HL-60 (cell line): ENCODE results near the gene CLDN9.

Experiments used
- DNase-seq, 2 experiments: peaks; one replicate each; pipeline ENCODE4 v3.0.0-alpha.2; 2010 to 2020; ENCODE audit warnings: low read depth in 1 of 2, low spot score in 1 of 2
- H3K27ac ChIP-seq: fragments of 250-450 bp; sonication (Bioruptor Pico); replicated peaks from 2 replicates; pipeline ENCODE4 v1.5.1; 2020; ENCODE audit warnings: mild to moderate bottlenecking, moderate library complexity
- H3K27me3 ChIP-seq: fragments of 250-450 bp; sonication (Bioruptor Pico); 2 replicates; pipeline ENCODE4 v1.5.1; 2021; ENCODE audit warnings: mild to moderate bottlenecking, moderate library complexity; ENCODE audit not compliant: insufficient read depth, poor library complexity, severe bottlenecking
- H3K4me3 ChIP-seq: replicated peaks from 2 replicates; pipeline ENCODE4 v1.5.1; 2011; ENCODE audit warnings: mild to moderate bottlenecking, control low read depth, low read length; ENCODE audit not compliant: insufficient read depth
- GABPA ChIP-seq: IDR thresholded peaks from 2 replicates; pipeline ENCODE4 v1.6.1; 2012; ENCODE audit warnings: low read depth
- POLR2AphosphoS5 ChIP-seq: IDR thresholded peaks from 2 replicates; pipeline ENCODE4 v1.6.1; 2012; ENCODE audit warnings: low read depth
- SPI1 ChIP-seq: IDR thresholded peaks from 2 replicates; pipeline ENCODE4 v1.6.1; 2012; ENCODE audit warnings: low read depth, mild to moderate bottlenecking, borderline replicate concordance
- TF ChIP-seq, protein P1 (sequence below): IDR thresholded peaks from 2 replicates; pipeline ENCODE4 v1.6.1; 2012; ENCODE audit warnings: low read depth; ENCODE audit not compliant: insufficient replicate concordance
- TF ChIP-seq, protein P2 (sequence below): IDR thresholded peaks from one replicate; pipeline ENCODE4 v1.5.1; 2011; ENCODE audit warnings: low read length, control low read depth, inconsistent platforms; ENCODE audit not compliant: insufficient read depth

Gene CLDN9

DNA sequence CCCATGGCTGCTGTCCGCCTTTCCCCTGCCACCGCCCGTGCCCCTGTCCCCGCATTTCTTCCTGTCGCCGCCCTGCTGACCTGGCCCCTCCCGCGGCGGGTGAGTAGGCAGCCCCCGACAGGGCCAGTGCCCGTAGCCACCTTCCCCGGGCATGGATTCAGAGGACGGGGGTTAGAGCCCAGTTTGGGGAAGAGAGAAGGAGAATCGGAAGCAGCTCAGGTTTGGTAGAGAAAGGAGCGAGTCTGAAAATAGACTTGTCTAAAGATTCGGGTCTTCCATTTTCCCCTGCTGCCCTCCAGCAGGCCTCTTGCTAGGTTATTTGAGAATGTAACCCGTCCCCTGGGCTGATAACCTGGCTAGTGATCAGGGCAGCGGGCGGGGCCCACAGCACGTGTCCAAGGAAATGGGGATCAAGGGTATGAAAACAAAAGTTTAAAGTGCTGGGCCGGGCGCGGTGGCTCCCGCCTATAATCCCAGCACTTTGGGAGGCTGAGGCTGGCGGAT lies 7.9 kb upstream of the CLDN9 start:
- Histone ChIP-seq H3K4me3 (peak overlapping the region; percentile 57), H3K27ac (peak overlapping the region; percentile 78), H3K27me3 (no peaks in the 10 kb centered on the region)
- DNase-seq: peak in 1 of 2 experiments; percentile 38
- TF ChIP-seq, protein P1, sequence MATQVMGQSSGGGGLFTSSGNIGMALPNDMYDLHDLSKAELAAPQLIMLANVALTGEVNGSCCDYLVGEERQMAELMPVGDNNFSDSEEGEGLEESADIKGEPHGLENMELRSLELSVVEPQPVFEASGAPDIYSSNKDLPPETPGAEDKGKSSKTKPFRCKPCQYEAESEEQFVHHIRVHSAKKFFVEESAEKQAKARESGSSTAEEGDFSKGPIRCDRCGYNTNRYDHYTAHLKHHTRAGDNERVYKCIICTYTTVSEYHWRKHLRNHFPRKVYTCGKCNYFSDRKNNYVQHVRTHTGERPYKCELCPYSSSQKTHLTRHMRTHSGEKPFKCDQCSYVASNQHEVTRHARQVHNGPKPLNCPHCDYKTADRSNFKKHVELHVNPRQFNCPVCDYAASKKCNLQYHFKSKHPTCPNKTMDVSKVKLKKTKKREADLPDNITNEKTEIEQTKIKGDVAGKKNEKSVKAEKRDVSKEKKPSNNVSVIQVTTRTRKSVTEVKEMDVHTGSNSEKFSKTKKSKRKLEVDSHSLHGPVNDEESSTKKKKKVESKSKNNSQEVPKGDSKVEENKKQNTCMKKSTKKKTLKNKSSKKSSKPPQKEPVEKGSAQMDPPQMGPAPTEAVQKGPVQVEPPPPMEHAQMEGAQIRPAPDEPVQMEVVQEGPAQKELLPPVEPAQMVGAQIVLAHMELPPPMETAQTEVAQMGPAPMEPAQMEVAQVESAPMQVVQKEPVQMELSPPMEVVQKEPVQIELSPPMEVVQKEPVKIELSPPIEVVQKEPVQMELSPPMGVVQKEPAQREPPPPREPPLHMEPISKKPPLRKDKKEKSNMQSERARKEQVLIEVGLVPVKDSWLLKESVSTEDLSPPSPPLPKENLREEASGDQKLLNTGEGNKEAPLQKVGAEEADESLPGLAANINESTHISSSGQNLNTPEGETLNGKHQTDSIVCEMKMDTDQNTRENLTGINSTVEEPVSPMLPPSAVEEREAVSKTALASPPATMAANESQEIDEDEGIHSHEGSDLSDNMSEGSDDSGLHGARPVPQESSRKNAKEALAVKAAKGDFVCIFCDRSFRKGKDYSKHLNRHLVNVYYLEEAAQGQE: no peak
- no peak for TF ChIP-seq SPI1
- TF ChIP-seq POLR2AphosphoS5: no peak
- no peak for TF ChIP-seq GABPA
- TF ChIP-seq, protein P2, sequence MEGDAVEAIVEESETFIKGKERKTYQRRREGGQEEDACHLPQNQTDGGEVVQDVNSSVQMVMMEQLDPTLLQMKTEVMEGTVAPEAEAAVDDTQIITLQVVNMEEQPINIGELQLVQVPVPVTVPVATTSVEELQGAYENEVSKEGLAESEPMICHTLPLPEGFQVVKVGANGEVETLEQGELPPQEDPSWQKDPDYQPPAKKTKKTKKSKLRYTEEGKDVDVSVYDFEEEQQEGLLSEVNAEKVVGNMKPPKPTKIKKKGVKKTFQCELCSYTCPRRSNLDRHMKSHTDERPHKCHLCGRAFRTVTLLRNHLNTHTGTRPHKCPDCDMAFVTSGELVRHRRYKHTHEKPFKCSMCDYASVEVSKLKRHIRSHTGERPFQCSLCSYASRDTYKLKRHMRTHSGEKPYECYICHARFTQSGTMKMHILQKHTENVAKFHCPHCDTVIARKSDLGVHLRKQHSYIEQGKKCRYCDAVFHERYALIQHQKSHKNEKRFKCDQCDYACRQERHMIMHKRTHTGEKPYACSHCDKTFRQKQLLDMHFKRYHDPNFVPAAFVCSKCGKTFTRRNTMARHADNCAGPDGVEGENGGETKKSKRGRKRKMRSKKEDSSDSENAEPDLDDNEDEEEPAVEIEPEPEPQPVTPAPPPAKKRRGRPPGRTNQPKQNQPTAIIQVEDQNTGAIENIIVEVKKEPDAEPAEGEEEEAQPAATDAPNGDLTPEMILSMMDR: no peak

DNA sequence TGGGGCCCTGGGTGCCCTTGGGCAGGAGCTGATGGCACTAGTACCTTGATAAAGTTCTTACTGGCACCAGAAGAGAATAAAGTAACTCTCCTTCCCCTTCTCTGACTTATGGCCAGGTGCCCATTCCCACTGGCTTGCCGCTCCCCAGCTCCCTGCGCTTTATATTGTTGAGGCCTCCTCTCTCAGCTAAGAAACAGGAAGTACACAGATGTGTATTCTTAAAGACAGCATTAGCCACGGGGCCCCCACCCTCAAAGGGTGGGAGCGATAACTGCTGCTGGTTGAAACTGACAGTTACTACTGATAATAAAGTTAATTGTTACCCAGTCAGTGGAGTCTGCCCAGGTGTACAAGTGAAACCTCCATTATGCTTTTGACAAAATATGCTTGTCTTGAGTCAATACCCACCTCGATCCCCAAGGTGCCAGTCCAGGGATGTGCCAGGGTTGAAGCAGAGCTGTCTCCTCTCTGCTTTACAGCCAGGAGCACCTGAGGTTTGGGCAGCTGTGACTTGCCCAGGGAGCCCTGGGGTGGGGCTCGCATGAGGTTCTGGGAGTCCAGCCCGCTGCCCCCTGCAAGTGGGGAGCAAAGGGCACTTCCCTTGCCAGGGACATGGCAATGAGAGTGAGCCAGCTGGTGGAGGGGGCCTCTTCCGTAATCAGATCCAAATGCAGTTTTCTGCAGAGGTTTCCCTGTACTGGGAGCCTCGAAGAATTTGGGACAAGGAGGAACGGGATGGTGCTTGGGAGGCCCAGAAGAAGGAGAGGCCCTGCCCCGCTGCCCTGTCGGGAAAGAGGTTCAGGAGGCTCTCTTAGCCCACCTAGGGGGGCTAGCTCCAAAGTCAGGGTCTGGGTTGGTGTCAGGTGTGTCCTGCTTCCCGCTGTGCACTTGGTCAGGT lies 5.4 kb upstream of the CLDN9 start:
- H3K27me3 ChIP-seq: no peaks in the 10 kb centered on the region
- peak overlapping the region; percentile 90 for H3K27ac ChIP-seq
- no peak overlapping the region for H3K4me3 ChIP-seq
- TF ChIP-seq GABPA (no peak), SPI1 (peak; percentile 62; the same call in 1 of the 2 replicates), POLR2AphosphoS5 (peak; percentile 29; the same call in 1 of the 2 replicates)
- TF ChIP-seq, protein P1: no peak
- TF ChIP-seq, protein P2: no peak
- DNase-seq: peak in 1 of 2 experiments; percentile 84

DNA sequence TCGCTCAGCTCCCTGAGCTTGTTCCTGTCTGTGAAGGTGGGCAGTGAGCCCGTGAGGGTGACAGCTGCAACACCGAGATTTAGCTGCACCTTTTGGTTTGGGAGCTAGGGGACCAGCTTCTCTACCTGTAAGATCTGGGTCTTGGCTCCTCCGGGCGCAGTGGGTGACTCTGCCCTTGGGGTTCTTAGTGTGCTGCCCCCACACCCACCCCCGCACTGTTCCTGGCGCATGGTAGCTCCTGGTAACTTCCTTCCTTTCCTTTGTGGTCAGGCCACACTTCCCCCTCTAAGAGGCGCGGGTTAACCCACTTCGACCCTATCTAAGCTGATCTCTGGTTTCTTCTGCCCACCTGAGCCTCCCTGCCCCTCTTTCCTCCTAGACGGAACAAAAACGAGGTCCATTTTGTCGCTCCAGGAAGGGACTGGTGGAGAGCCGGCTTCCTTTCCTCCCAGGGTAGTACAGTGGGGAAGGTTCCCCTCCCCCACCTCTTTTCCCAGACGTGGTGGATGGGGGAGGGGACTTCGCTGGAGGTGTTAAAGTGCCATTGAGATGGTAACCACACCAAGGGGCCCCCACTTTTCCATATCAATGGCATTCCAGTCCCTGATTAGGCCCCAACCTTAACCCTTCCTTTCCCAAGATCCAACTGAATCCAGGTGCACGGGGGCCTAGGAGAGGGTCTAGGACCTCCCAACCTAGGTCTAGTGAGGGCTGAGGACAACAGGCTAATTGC lies 4.6 kb upstream of the CLDN9 start:
- Histone ChIP-seq H3K4me3 (0 out of 2 replicates have a peak overlapping the region, but pooled peaks have one; percentile 8), H3K27ac (peak overlapping the region; percentile 90), H3K27me3 (no peaks in the 10 kb centered on the region)
- TF ChIP-seq SPI1: peak; percentile 95
- TF ChIP-seq, protein P1: peak; percentile 30
- peak; percentile 96 for TF ChIP-seq POLR2AphosphoS5
- TF ChIP-seq GABPA: peak; percentile 66
- TF ChIP-seq, protein P2: no peak
- peak; percentile 90 to 93 for DNase-seq
